Measurements from ENCODE around the gene KRT6B. TPM values are rescaled to one million over a fixed set of nuclear protein-coding genes. Genes with fewer than 3 reads are reported as not detected.

Gene KRT6B
- total and polyA plus RNA-seq, 7 donors = 0.60 to 0.61 TPM; not detected in 5

DNA sequence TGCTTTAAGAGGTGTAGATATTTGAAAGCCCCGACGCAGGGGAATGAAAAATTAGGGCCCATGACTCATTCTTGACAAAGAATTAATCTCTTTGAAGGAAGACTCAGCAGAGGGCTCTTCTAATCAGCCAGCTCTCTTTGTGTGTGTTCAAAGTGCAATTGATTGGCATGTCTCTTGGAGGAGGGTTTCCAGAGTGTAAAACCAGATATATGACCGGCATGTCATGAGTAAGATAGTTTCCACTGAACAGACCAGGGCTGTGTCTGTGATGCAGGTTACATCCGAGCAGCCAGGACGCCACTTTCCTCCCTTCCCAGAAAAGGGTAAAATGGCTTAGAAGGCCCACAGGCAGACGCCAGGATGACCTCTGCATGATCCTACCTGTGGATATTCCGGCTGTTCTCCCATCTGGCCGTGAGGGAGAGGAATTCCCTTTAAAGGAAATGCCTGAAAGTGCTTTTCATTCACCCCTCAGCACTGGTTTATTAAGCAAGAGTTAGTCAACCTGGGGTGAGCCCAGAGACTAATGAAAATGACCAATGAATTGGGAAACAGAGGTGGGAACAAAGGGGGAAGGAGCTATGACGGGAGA lies 10.5 kb downstream of the KRT6B start:
- TF ChIP-seq EP300 (IDR thresholded peaks at IDR 0.05) = no peak
- TF ChIP-seq CTCF (IDR thresholded peaks at IDR 0.05) = no peak
- TF ChIP-seq POLR2AphosphoS5 (IDR thresholded peaks at IDR 0.05) = no peak
- TF ChIP-seq POLR2A (IDR thresholded peaks at IDR 0.05) = no peak
- intact Hi-C loops (cut with DNase I) = no loop called here
- H3K27ac ChIP-seq = peak overlapping the region in 2 of 4 donors; percentile 17 to 24
- 74 to 83% methylated on average over 9 of the region's 9 CpGs for WGBS, 2 donors
- H3K9me3 ChIP-seq = no peaks in the 10 kb centered on the region
- H3K27me3 ChIP-seq = no peaks in the 10 kb centered on the region
- no peak for DNase-seq
- H3K4me3 ChIP-seq = no peak overlapping the region
- H3K4me1 ChIP-seq = peaks cover 0 to 27% (median 13%) of the 10 kb centered on the region in 4 donors
- H3K36me3 ChIP-seq = no peaks in the 10 kb centered on the region

DNA sequence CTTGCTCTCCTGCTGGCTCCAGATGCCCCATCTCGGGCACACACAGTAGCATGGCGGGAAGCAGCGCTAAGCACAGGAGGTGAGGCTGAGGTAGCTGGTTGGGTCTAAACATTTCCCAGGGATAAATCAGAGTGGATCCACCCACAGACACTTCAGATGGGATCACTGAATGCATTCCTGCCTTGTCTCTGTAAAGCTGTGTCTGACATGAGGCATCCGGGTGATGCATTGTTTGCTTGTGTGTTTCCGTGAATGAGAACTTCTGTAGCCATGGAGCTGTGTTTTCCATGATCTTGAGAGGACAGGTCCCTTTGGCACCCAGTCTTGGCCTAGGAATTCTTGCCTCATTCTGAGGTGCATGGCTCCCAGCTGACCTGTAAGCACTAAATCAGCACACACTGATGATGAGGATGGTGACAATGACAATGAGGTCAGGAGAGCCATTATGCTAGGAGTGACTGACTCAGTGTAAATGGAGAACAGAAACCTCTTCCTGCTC lies 11.1 kb downstream of the KRT6B start:
- no peaks in the 10 kb centered on the region for H3K9me3 ChIP-seq
- no peaks in the 10 kb centered on the region for H3K36me3 ChIP-seq
- H3K27me3 ChIP-seq = no peaks in the 10 kb centered on the region
- peak overlapping the region in 1 of 4 donors; percentile 17 for H3K27ac ChIP-seq
- no peak for TF ChIP-seq CTCF (IDR thresholded peaks at IDR 0.05)
- TF ChIP-seq POLR2AphosphoS5 (IDR thresholded peaks at IDR 0.05) = no peak
- TF ChIP-seq POLR2A (IDR thresholded peaks at IDR 0.05) = no peak
- no peak for TF ChIP-seq EP300 (IDR thresholded peaks at IDR 0.05)
- H3K4me3 ChIP-seq = no peak overlapping the region
- intact Hi-C loops (cut with DNase I) = no loop called here
- H3K4me1 ChIP-seq = peaks cover 0 to 32% (median 17%) of the 10 kb centered on the region in 4 donors
- DNase-seq = no peak
- WGBS, 2 donors = 94 to 97% methylated on average over 5 of the region's 5 CpGs

- no peak overlapping the region for H3K4me3 ChIP-seq
- 64 to 70% methylated on average over 2 of the region's 2 CpGs for WGBS, 2 donors
- no peak overlapping the region for H3K27ac ChIP-seq
- no peak for DNase-seq
- peaks cover 0 to 39% (median 20%) of the 10 kb centered on the region in 4 donors for H3K4me1 ChIP-seq
- no peaks in the 10 kb centered on the region for H3K36me3 ChIP-seq
- TF ChIP-seq POLR2AphosphoS5 (IDR thresholded peaks at IDR 0.05) (no peak), EP300 (IDR thresholded peaks at IDR 0.05) (no peak), CTCF (IDR thresholded peaks at IDR 0.05) (no peak), POLR2A (IDR thresholded peaks at IDR 0.05) (no peak)
- no peaks in the 10 kb centered on the region for H3K9me3 ChIP-seq
- H3K27me3 ChIP-seq = no peaks in the 10 kb centered on the region
- intact Hi-C loops (cut with DNase I) = no loop called here
Measured at GRCh38 chr12:52439845-52440244, 12.1 kb downstream of the KRT6B start.

- Histone ChIP-seq H3K36me3 (no peaks in the 10 kb centered on the region), H3K27me3 (no peaks in the 10 kb centered on the region), H3K4me3 (no peak overlapping the region), H3K9me3 (no peaks in the 10 kb centered on the region), H3K27ac (no peak overlapping the region), H3K4me1 (peaks cover 0 to 39% (median 20%) of the 10 kb centered on the region in 4 donors)
- DNase-seq = no peak
- whole genome bisulfite sequencing, 2 donors = 78 to 81% methylated on average over 8 of the region's 8 CpGs
- TF ChIP-seq POLR2AphosphoS5 (IDR thresholded peaks at IDR 0.05) (no peak), EP300 (IDR thresholded peaks at IDR 0.05) (no peak), CTCF (IDR thresholded peaks at IDR 0.05) (no peak), POLR2A (IDR thresholded peaks at IDR 0.05) (no peak)
- intact Hi-C loops (cut with DNase I) = no loop called here
Measured at GRCh38 chr12:52439420-52439819, 12.5 kb downstream of the KRT6B start.

Measured in sigmoid colon (tissue), 7 donors.